ENCODE measurements around the gene WDR11. TPM values are rescaled to one million over a fixed set of nuclear protein-coding genes. Genes with fewer than 3 reads are reported as not detected.

WDR11 gene
- total RNA-seq, 1 experiment from 2014 or later: 48.3 TPM

DNA sequence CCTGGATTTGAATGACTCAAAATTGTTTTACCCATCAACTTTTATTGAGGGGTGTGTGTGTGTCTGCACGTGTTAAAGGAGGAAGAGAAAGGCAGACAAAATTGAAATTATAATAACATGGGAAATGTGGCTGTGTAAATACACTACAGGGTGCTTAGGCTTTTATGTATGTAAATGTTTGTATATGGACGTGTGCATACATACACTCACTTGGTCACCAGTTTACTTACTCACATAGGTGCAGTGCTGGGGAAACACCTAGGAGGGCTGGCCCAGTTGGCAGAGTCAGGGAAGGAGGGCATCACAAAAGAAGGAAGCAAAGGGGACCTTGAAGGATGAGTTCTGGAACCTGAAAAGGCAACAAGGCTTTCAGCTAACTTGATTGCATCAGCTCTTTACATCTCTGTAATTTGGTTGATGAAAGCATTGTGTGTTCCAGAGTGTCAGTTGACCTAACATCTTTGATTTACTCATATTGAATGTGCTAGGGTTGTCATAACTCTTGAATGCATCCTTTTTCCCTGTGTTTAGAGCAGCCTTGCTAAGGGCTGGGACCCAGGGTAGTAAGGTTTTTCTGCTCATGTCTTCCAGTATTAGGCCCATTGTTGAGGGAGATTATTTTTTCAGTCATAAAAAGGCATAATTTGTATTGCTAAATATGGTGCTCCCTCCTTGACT lies 10.2 kb downstream of the WDR11 start:
- Histone ChIP-seq H3K9ac (ENCODE audit: low read length) (no peak overlapping the region), H3K9me2 (ENCODE audit: insufficient read depth) (no peaks in the 10 kb centered on the region), H3K27me3 (ENCODE audit: insufficient read depth, low read length) (no peaks in the 10 kb centered on the region), H3K4me2 (ENCODE audit: low read length) (no peak overlapping the region), H4K20me1 (ENCODE audit: insufficient read depth) (peaks cover 5% of the 10 kb centered on the region; the same call in 1 of the 2 replicates), H3K4me1 (ENCODE audit: control insufficient read depth in 1 of 2, insufficient read depth in 2 of 2, low read length in 2 of 2) (no peaks in the 10 kb centered on the region), H3K36me3 (ENCODE audit: control insufficient read depth in 1 of 2, insufficient read depth in 2 of 2, low read length in 2 of 2) (peaks cover 18 to 29% of the 10 kb centered on the region in 2 experiments), H3K27ac (ENCODE audit: low read depth, low read length) (no peak overlapping the region), H2AFZ (ENCODE audit: low read depth, low read length, poor library complexity, severe bottlenecking) (no peak overlapping the region), H3K79me2 (ENCODE audit: insufficient read depth, low read length) (peaks cover 38% of the 10 kb centered on the region), H3K4me3 (replicated peaks in 1 of 2; ENCODE audit: low read depth in 1 of 2, low read length in 2 of 2) (no peak overlapping the region), H3K9me3 (ENCODE audit: control insufficient read depth in 1 of 2, insufficient read depth in 1 of 2, low read depth in 1 of 2, low read length in 2 of 2) (no peaks in the 10 kb centered on the region)
- intact Hi-C loops (cut with micrococcal nuclease): no loop called here
- BruUV-seq (replicated peaks): no TSS peak
- ChIA-PET CTCF (no interaction called here), POLR2A (no interaction called here), RAD21 (ENCODE audit: low non-redundant PET in 1 of 2, low total read pairs in 2 of 2, uncharacterized antibody in 2 of 2, unreplicated experiment in 2 of 2) (no interaction called here)
- DNase-seq (ENCODE audit: low read depth, low spot score): no peak
- TF ChIP-seq ZFX (IDR thresholded peaks at IDR 0.05): no peak
- TF ChIP-seq POLR2AphosphoS5 (IDR thresholded peaks at IDR 0.05; ENCODE audit: low read depth, low read length): no peak
- no peak for TF ChIP-seq POLR2A (IDR thresholded peaks at IDR 0.05; ENCODE audit: borderline replicate concordance, extremely low read depth, insufficient read depth, insufficient read length)
- TF ChIP-seq YY1 (IDR thresholded peaks at IDR 0.05; ENCODE audit: extremely low read depth, insufficient replicate concordance, low read depth, low read length): no peak
- TF ChIP-seq RAD21 (IDR thresholded peaks at IDR 0.05; ENCODE audit: low read depth): no peak
- TF ChIP-seq SIN3A (IDR thresholded peaks at IDR 0.05; ENCODE audit: low read depth): no peak
- TF ChIP-seq EGR1 (IDR thresholded peaks at IDR 0.05; ENCODE audit: low read depth): no peak
- no peak for TF ChIP-seq ZNF274 (IDR thresholded peaks at IDR 0.05; ENCODE audit: low read depth, low read length)
- no peak for TF ChIP-seq FOSL1 (IDR thresholded peaks at IDR 0.05; ENCODE audit: low read depth)
- no peak for TF ChIP-seq CBX3 (IDR thresholded peaks at IDR 0.05; ENCODE audit: low read depth)
- TF ChIP-seq ELF1 (IDR thresholded peaks at IDR 0.05; ENCODE audit: borderline replicate concordance, low read depth): no peak
- TF ChIP-seq, protein P1, sequence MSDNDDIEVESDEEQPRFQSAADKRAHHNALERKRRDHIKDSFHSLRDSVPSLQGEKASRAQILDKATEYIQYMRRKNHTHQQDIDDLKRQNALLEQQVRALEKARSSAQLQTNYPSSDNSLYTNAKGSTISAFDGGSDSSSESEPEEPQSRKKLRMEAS (IDR thresholded peaks at IDR 0.05): no peak
- TF ChIP-seq TCF7L2 (IDR thresholded peaks at IDR 0.05; ENCODE audit: borderline replicate concordance, extremely low read depth, insufficient read depth, insufficient read length): no peak
- no peak for TF ChIP-seq CEBPB (IDR thresholded peaks at IDR 0.05; ENCODE audit: low read depth)
- TF ChIP-seq, protein P2, sequence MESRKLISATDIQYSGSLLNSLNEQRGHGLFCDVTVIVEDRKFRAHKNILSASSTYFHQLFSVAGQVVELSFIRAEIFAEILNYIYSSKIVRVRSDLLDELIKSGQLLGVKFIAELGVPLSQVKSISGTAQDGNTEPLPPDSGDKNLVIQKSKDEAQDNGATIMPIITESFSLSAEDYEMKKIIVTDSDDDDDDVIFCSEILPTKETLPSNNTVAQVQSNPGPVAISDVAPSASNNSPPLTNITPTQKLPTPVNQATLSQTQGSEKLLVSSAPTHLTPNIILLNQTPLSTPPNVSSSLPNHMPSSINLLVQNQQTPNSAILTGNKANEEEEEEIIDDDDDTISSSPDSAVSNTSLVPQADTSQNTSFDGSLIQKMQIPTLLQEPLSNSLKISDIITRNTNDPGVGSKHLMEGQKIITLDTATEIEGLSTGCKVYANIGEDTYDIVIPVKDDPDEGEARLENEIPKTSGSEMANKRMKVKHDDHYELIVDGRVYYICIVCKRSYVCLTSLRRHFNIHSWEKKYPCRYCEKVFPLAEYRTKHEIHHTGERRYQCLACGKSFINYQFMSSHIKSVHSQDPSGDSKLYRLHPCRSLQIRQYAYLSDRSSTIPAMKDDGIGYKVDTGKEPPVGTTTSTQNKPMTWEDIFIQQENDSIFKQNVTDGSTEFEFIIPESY (IDR thresholded peaks at IDR 0.05; ENCODE audit: extremely low read depth, insufficient replicate concordance, low read length): no peak
- no peak for TF ChIP-seq EZH2phosphoT487 (IDR thresholded peaks at IDR 0.05; ENCODE audit: borderline replicate concordance)
- TF ChIP-seq, protein P3, sequence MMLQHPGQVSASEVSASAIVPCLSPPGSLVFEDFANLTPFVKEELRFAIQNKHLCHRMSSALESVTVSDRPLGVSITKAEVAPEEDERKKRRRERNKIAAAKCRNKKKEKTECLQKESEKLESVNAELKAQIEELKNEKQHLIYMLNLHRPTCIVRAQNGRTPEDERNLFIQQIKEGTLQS (IDR thresholded peaks at IDR 0.05): no peak
- TF ChIP-seq EZH2 (IDR thresholded peaks at IDR 0.05): no peak
- no peak for ATAC-seq

Data from HCT116 (cell line).